Glutamatergic neuron (in vitro differentiated cells): ENCODE measurements around the gene SLC12A3. TPM values are rescaled to one million over a fixed set of nuclear protein-coding genes. Genes with fewer than 3 reads are reported as not detected.

Source experiments
- DNase-seq: peaks from one replicate; pipeline ENCODE4 v3.0.0; 2022
- H3K27ac Mint-ChIP-seq: one replicate; pipeline ENCODE4 v1.8.0; 2020; ENCODE audit warnings: mild to moderate bottlenecking, mixed read lengths, inconsistent platforms; ENCODE audit not compliant: unreplicated experiment
- H3K27me3 Mint-ChIP-seq: one replicate; pipeline ENCODE4 v1.8.0; 2020; ENCODE audit warnings: mild to moderate bottlenecking, moderate library complexity, mixed read lengths, inconsistent platforms; ENCODE audit not compliant: unreplicated experiment
- H3K36me3 Mint-ChIP-seq: one replicate; pipeline ENCODE4 v1.8.0; 2020; ENCODE audit warnings: mild to moderate bottlenecking, mixed read lengths, inconsistent platforms; ENCODE audit not compliant: unreplicated experiment
- H3K4me1 Mint-ChIP-seq: one replicate; pipeline ENCODE4 v1.8.0; 2020; ENCODE audit warnings: mild to moderate bottlenecking, low read depth, mixed read lengths, inconsistent platforms; ENCODE audit not compliant: unreplicated experiment
- H3K4me3 Mint-ChIP-seq: one replicate; pipeline ENCODE4 v1.8.0; 2020; ENCODE audit warnings: mild to moderate bottlenecking, mixed read lengths, inconsistent platforms; ENCODE audit not compliant: unreplicated experiment
- H3K9me3 Mint-ChIP-seq: one replicate; pipeline ENCODE4 v1.8.0; 2020; ENCODE audit warnings: mild to moderate bottlenecking, moderate library complexity, mixed read lengths, inconsistent platforms; ENCODE audit not compliant: unreplicated experiment
- total RNA-seq: library from RNA; stranded (reverse); fragmentation: NEBNext Ultra II Directional; extraction: Animal tissue kit (Norgen Biotek cat#: 25700); gene quantifications from one replicate; pipeline ENCODE4 v1.2.1, GENCODE V29; 2021; ENCODE audit not compliant: unreplicated experiment
- TF ChIP-seq, protein P1 (sequence below): fragments of 200-600 bp; sonication (generic); IDR thresholded peaks from one replicate; pipeline ENCODE4 v1.5.0; 2021; ENCODE audit not compliant: partially characterized antibody, unreplicated experiment

The SLC12A3 gene
- total RNA-seq, 1 donor from 2014 or later: not detected

DNA sequence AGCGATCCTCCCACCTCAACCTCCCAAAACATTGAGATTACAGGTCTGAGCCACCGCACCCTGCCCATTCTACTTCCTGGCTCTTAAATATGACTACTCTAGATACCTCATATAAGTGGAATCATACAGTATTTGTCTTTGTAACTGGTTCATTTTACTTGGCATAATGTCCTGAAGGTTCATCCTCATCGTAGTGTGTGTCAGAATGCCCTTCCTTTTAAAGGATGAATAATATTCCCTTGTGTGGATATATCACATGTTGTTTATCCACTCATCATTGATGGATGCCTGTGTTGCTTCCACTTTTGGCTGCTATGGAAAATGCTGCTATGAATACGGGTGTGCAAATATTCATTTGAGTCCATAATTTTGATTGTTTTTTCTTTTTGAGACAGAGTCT lies 91.1 kb downstream of the SLC12A3 start:
- H3K4me3 Mint-ChIP-seq: no peak overlapping the region
- H3K36me3 Mint-ChIP-seq: no peaks in the 10 kb centered on the region
- TF ChIP-seq, protein P1, sequence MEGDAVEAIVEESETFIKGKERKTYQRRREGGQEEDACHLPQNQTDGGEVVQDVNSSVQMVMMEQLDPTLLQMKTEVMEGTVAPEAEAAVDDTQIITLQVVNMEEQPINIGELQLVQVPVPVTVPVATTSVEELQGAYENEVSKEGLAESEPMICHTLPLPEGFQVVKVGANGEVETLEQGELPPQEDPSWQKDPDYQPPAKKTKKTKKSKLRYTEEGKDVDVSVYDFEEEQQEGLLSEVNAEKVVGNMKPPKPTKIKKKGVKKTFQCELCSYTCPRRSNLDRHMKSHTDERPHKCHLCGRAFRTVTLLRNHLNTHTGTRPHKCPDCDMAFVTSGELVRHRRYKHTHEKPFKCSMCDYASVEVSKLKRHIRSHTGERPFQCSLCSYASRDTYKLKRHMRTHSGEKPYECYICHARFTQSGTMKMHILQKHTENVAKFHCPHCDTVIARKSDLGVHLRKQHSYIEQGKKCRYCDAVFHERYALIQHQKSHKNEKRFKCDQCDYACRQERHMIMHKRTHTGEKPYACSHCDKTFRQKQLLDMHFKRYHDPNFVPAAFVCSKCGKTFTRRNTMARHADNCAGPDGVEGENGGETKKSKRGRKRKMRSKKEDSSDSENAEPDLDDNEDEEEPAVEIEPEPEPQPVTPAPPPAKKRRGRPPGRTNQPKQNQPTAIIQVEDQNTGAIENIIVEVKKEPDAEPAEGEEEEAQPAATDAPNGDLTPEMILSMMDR: no peak
- no peaks in the 10 kb centered on the region for H3K4me1 Mint-ChIP-seq
- H3K27me3 Mint-ChIP-seq: no peaks in the 10 kb centered on the region
- DNase-seq: no peak
- no peak overlapping the region for H3K27ac Mint-ChIP-seq
- H3K9me3 Mint-ChIP-seq: peaks cover 5% of the 10 kb centered on the region

DNA sequence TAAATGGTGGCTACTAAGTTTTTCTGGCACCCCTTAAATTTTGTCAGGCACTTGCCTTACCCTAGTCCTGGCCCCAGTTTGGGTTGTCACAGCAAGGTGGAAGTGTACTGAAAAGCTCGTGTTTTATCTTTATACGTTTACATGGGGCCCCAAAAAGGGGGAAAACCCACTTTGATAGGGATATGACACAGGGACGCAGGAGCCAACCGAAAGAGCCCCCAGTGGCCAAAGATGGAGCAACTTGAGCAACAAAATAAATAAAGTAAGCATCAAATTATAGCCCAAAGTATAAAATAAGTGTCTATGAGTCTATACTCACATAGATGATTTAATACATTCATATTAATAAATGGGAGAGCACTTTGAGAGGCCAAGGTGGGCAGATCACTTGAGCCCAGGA lies 91.7 kb downstream of the SLC12A3 start:
- Mint-ChIP-seq H3K4me1 (no peaks in the 10 kb centered on the region), H3K36me3 (no peaks in the 10 kb centered on the region), H3K27ac (no peak overlapping the region), H3K9me3 (peaks cover 2% of the 10 kb centered on the region), H3K4me3 (no peak overlapping the region), H3K27me3 (no peaks in the 10 kb centered on the region)
- no peak for DNase-seq
- TF ChIP-seq, protein P1: no peak

DNA sequence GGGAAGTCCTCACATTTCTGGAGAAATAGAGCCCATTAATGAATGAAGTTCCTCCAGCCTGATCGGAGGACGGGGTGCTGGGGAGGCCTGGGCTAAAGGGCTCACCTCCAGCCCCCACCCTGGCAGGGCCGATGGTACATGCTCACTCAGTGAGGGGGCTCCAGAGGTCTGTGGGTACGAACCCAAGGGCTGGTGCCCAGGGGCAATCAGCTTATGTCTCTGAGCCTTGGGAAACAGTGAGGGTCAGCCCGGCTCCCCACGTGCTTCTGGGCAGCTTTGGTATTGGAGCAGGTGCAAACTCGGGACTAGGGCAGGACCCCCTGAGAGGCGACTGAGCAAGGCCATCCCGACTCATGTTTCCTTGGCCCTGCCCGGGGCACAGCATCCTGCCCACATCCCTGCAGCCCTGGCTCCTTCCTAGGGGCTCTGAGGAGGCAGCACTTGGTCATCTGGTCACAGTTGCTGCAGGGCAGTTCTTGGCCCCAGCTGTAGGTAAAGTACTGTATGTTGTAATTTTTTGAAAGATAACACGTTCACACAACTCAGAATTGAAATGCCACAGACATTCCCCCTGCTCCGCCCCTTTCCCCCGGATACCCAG lies 95.8 kb downstream of the SLC12A3 start:
- H3K27ac Mint-ChIP-seq: no peak overlapping the region
- DNase-seq: no peak
- no peaks in the 10 kb centered on the region for H3K27me3 Mint-ChIP-seq
- no peaks in the 10 kb centered on the region for H3K4me1 Mint-ChIP-seq
- H3K4me3 Mint-ChIP-seq: no peak overlapping the region
- no peaks in the 10 kb centered on the region for H3K36me3 Mint-ChIP-seq
- no peaks in the 10 kb centered on the region for H3K9me3 Mint-ChIP-seq
- TF ChIP-seq, protein P1: no peak

DNA sequence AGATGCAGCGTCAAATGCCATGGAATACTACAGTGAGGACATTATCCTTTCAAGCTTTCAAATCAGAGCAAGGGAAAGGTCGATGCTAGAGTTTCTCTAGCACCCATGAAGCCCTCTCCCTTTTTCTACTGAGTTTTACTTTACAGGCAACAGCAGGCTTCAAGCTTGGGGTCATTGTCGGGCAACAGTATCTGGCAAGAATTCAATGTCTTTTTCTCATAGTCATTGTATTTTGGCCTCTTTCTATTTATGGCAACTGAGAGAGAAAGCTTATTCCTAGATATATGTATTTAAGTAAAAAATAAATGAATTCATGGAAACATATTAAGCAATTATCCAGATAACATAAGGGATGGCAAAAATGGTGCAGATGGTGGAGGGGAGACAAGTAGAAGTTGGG lies 96.4 kb downstream of the SLC12A3 start:
- no peaks in the 10 kb centered on the region for H3K36me3 Mint-ChIP-seq
- no peaks in the 10 kb centered on the region for H3K4me1 Mint-ChIP-seq
- H3K9me3 Mint-ChIP-seq: no peaks in the 10 kb centered on the region
- TF ChIP-seq, protein P1: no peak
- H3K27ac Mint-ChIP-seq: no peak overlapping the region
- H3K27me3 Mint-ChIP-seq: no peaks in the 10 kb centered on the region
- DNase-seq: no peak
- no peak overlapping the region for H3K4me3 Mint-ChIP-seq

DNA sequence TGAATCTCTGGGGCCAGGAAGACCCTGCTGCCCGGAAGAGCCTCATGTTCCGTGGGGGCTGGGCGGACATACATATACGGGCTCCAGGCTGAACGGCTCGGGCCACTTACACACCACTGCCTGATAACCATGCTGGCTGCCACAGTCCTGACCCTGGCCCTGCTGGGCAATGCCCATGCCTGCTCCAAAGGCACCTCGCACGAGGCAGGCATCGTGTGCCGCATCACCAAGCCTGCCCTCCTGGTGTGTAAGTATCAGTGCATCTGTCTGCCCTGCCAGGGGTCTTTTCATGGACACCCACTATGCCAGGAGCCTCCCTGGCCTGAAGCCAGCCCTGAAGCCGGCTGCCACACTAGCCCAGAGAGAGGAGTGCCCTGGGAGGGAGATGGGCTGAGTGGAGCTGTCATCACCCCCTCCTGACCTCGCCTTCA lies 96.9 kb downstream of the SLC12A3 start, which contains the start of gene CETP:
TSS of gene CETP (plus strand) at position 100 of the 431 bp plus-strand sequence. CDS start at position 130, 30 bp downstream.
- H3K36me3 Mint-ChIP-seq: no peaks in the 10 kb centered on the region
- H3K27ac Mint-ChIP-seq: no peak within 1 kb of the TSS
- no peaks in the 10 kb centered on the region for H3K9me3 Mint-ChIP-seq
- DNase-seq: no peak
- no peaks in the 10 kb centered on the region for H3K4me1 Mint-ChIP-seq
- TF ChIP-seq, protein P1: no peak
- H3K4me3 Mint-ChIP-seq: no peak within 1 kb of the TSS
- H3K27me3 Mint-ChIP-seq: no peaks in the 10 kb centered on the region
